ENCODE results near the gene WDR55. TPM values are rescaled to one million over a fixed set of nuclear protein-coding genes. Genes with fewer than 3 reads are reported as not detected.
A peak's percentile ranks its signal among the peaks of the same experiment; 100 is the strongest.
"Not testable (repeated sequence)": the region's sequence is repeated elsewhere in the genome, so short reads cannot be mapped to it uniquely, and the experiment has no call there.

The WDR55 gene
- total RNA-seq, 1 experiment from 2014 or later, result 28.9 TPM

DNA sequence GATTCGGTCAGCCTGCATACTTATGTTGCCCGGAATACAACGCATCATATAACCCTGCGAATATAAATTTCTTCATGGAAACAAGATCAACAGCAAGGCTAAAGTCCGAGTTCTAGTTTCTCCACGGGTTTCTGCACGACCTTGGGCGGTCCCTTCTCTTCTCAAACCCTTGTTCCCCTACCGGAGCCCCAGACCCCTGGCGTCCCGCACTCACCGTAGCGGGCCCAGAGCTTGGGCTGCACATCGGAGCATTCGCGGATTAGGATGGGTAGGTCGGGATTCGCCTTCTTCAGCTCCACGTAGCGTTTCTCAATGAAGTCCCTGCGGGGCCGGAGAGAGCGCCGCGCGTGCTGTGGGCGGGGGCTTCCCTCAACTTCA, 17.7 kb upstream of the WDR55 start:
- DNase-seq (ENCODE audit: low read depth), result no peak

DNA sequence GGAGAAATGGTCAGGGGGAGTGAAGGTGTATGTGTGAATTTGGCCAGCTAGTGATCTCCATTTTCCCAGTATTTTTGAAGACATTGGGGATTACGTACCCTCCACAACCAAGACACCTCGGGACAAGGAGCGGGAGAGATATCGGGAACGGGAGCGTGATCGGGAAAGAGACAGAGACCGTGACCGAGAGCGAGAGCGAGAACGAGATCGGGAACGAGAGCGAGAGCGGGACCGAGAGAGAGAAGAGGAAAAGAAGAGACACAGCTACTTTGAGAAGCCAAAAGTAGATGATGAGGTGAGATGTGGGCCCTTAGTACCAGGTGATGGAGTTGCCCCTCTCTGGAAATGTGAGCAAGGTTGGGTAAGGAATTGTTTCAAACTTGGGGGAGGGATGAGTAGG, 5.8 kb upstream of the WDR55 start:
- DNase-seq (ENCODE audit: low read depth), result no peak

DNA sequence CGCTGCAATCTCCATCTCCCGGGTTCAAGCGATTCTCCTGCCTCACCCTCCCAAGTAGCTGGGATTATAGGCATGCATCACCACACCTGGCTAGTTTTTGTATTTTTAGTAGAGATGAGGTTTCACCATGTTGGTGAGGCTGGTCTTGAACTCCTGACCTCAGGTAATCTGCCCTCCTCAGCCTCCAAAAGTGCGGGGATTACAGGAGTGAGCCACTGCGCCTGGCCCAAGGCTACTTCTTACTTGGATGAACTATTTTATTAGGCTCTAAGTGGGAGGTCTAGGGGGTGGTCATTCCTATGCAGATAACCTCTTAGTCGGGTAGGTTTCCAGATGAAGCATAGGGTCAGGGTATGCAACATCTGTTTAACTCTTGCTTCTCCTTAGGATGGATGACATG, 4.3 kb upstream of the WDR55 start:
- not testable (repeated sequence) for DNase-seq (ENCODE audit: low read depth)

DNA sequence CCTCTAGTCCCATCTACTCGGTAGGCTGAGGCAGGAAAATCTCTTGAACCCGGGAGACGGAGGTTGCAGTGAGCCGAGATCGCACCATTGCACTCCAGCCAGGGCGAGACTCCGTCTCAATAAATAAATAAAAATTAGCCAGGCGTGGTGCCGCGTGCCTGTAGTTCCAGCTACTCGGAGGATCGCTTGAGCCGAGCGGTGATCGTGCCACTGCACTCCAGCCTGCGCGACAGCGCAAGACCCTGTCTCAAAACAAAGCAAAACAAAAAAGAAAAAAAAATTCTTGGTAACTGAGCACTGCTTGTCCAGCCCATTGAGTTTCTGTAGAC, 710 bp upstream of the WDR55 start:
- DNase-seq (ENCODE audit: low read depth), result no peak

DNA sequence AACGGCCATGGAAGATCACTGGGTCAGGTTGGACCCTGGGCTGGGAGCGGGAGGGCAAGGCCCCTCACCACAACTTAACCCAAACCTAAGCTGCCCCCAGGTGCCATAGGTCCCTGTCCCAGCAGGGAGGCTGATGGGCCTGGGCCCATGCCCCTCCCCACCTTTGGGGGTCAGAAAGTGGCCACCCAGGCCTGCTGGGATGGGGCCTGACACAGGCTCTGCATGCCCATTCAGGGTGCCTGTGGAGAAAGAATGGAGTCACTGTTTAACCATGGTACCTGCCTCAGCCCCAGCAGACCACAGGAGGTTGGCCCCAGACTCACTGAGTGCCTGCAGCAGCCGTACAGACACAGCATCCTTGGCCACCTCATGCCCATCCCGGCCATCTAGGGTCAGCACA, 6.3 kb downstream of the WDR55 start:
- DNase-seq (ENCODE audit: low read depth), result not testable (repeated sequence)

DNA sequence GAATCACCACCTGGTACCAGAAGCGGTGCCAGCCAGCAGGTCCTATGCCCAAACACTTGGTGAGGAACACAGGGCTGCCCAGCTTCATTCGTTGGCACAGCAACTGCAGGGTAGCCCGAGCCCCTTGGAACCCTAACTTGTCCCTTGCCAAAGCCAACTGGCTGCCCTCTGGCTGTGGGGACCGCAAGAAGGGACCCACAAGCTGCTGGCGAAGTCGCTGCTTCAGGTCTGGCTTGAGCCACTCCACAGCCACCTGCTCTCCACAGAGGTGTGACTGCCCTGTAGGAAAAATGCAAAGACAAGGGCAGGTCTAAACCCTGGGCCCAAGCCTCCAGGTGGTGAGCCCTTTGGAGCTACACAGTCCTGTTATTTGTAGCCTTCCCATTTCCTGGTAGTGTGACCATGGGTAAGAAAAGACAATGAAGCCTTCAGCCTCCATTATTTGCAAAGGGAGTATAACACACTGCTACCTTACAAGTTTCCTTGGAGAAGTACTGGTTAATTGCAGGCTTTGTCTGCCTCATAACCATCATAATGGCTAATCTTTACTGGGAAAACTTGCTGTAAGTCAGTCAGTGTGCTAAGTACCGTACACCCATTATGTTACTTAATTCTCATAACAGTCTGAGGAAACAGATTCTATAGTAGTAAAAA, 6.9 kb downstream of the WDR55 start:
- no peak for DNase-seq (ENCODE audit: low read depth)

DNA sequence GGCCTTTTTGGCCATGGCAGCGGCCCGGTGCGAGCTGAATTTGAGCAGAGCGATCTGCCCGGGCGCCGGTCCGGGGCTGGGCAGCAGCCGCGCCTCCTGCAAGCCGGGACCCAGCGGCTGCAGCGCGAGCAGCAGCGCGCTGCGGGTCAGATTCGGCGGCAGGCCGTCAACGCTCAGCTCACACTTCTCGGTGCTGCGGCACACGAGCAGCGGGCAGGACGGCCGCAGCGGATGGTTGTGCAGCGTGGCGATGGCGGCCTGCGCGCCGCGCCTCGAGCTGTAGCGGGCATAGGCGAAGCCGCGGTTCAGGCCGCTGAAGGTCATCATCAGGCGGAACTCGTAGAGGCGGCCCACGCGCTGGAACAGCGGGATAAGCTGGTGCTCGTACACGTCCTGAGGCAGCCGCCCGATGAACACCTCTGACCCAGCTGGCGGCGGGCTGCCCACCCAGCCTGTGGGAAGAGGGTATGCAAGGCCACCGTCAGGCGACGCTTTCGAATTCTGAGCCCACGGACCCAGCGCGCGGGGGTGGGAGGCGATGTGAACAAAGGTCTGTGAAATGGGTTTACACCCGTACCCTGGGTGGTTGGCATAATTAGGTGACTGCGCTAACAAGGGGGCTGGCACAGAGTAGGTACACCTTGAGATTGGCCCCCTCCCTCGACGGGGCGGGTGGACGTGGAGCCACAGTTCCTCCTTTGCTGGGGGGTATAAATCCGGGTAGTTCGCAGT, 7.9 kb downstream of the WDR55 start:
- no peak for DNase-seq (ENCODE audit: low read depth)

DNA sequence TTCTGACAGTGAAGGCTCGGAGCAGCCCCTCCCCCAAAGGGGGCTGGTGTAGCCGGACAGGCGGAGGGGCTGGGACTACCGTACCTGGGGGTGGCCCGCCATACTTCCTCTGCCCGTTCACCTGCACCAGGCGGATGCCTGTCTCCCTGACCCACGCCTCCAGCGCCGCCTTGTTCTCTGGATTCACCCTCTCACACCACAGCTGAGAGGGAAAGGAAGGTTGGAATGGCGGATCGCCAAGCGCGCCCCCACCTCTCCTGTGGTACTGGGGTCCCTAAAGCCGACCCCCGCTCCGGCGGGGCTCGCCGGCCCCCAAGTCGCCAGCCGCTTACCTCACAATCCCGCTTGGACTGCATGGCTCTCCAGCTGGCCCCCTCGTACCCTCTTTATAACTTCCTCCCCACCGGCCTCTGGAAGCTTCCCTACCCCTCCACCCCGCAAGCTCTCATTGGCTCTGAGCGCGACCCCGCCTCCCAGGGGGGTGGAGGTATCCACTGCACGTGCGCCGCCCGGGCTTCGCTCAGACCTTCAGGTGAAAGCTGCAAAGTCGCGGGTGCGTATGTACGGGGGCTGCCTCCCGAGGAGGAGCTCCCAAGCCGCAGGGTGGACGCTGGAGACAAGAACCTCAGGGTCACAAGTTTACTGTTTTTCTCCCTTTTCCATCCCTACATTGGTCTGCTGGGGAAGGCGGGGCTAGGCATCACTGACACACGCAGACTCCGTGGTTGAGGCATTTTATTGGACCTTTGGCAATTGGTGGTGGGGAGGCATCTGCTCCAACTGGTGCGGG, 8.7 kb downstream of the WDR55 start, which contains the start of gene DND1:
Gene DND1, minus strand, starts transcription at position 390 of the 790 bp plus-strand sequence. Its CDS starts 34 bp downstream, at position 356.
- no peak for DNase-seq (ENCODE audit: low read depth)

DNA sequence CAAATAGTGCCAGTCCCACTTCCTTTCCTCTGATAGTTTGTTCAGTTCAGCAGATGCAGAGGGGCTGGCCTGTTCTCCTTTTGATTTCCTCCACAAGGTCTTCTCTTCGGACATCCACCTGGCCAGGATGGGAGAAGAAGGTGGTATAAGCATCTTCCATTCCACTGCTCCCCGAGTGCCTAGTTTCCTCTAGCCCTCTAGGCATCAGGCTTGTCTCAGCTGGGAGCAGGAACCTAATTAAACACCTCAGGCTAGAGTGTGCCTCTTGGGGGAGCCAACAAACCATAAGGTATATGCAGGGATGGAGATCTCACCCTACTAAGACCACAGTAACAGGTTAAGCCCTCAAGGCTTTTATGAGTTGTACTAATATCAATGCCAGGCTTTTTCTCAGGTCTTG, 9.5 kb downstream of the WDR55 start:
- DNase-seq (ENCODE audit: low read depth), result no peak

DNA sequence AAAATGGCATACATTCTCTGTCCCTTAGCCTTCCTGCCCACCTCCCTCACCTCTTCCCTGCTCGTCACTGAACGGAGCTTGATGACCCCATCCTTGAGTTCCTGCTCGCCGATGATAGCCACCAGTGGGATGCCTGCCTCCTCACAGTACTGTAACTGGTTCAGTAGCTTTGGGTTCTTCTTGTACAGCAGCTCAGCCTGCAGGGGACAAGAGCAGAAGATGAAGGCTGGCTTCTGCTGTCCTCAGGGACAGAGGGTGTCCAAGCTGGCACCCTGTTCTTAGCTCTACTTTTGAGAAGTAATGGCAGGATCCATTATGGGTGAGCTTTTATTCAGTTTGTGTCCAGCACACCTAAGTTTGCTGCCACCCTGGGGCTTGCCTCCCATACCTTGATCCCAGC, 9.9 kb downstream of the WDR55 start:
- no peak for DNase-seq (ENCODE audit: low read depth)

DNA sequence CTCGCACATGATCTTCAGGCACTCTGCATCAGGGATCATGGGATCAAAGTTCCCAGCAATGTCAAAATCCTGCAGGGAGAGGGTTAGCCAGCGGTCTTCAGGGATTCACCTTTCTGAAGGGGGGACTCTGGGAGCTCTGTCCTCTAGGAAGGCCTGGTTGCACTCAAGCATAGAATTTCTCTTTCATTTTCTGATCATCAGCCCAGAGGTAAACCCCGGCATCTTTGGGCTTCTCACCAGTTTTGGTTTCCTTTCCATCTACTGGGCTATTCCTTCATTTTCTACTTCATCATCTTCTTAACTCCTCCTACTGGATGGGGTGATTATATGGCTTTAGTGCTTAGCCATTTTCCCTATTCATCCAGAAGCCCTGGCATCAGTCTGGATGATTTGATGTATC, 13.2 kb downstream of the WDR55 start:
- no peak for DNase-seq (ENCODE audit: low read depth)

DNA sequence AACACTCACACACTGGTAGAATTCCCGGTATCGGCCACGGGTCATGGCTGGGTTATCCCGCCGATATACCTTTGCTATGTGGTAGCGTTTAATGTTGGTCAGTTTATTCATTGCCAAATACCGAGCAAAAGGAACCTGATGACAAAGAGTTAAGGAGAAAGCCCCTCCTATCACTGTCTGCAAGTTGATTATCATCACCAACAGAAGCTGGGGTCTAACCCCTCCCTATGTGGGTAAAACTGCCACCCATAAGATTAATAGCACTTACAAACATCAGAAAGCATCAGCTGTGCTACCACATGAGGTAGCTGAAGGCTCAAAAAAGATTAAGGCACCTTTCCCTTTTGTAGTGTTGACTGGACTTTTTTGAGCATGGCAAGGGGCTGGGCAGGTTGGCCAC, 14.3 kb downstream of the WDR55 start:
- no peak for DNase-seq (ENCODE audit: low read depth)

DNA sequence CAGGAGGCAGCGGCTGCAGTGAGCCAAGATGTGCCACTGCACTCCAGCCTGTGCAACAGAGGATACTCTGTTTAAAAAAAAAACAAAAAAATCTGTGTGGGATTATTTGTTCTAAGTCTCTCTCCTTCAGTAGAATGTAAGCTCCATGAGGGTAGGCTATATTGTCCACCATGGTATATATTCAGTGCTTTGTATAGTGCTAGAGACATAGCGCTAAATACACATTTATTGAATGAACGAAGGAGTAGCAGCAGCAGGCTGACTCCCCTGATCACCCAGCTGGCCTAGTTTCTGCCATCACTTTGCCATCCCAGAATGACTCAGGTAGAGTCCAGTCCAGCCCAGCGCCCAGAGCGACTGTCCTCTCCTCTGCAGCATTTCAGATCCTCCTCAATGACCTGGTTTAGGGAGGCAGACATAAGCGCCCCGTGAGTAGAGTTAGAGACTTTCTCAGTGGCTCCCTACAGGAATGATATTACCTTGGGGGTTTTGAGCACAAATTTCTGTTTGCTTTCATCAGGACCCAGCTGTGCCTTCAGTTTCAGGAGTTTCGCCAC, 25.8 kb downstream of the WDR55 start:
- DNase-seq (ENCODE audit: low read depth), result peak; percentile 13

DNA sequence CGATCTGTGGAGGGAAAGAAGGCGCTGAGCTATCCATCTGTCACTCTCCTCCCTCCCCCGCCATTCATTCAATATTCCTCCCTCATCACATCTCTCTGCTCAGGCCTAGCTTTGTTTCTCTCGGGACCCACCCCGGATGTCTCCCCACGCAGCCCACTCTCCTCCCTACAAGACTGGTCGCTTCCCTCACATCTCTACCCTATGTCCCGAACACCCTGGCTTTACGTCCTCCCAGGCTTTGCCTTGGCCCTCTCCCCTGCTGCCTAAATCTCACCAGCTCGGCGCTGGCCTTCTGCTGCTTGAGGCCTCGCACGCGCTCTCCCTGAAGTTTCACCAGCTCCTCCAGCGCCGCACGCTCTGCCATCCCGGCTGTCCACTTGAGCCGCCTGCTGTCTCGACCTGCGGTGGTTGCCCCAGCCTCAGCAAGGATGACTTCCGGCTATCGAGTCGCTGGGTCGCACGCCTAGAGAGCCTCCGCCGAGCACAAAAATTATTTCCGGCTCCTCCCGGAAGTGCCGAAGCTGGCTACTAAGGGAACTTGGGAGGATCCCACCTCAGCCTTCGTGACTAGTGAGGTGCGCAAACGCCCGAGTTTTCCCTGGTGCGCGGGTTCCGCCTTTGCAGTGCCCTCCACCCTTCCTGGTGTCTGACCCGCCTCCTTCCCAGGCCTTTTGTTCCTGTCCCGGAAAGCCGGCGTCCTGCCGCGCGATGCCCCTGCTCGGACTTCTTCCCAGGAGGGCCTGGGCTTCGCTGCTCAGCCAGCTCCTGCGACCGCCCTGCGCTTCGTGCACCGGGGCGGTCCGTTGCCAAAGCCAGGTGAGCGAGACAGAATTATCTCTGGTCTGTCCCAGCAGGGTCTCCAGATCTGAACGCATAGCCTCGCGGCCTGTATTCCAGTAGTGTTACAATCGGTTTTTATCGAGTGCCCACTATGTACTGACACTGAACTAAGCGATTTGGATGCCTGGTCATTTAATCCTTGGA, 26.5 kb downstream of the WDR55 start, which contains the start of the genes HARS1 and HARS2:
Gene HARS1, minus strand, starts transcription at position 430 of the 984 bp plus-strand sequence. Its CDS starts 66 bp downstream, at position 364.
Gene HARS2, plus strand, starts transcription at position 515 of the 984 bp plus-strand sequence. Its CDS starts 194 bp downstream, at position 709.
- peak; percentile 96 for DNase-seq (ENCODE audit: low read depth)

DNA sequence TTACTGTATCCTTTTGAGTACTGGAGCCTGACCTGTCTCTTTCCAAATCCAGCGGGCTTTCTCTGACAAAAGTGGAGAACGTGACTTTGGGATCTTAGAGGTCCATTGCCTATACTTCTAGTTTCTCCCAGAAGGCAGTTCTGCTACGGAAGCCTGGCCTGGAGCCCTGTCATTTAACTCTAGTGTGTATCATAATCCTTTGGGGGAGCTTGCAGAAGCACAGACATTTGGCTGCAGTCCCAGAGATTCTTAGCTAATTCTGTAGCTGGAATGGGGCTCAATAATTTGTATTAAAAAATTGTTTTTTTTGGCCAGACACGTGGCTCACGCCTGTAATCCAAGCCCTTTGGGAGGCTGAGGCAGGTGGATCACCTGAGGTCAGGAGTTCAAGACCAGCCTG, 29.6 kb downstream of the WDR55 start:
- DNase-seq (ENCODE audit: low read depth), result no peak

DNA sequence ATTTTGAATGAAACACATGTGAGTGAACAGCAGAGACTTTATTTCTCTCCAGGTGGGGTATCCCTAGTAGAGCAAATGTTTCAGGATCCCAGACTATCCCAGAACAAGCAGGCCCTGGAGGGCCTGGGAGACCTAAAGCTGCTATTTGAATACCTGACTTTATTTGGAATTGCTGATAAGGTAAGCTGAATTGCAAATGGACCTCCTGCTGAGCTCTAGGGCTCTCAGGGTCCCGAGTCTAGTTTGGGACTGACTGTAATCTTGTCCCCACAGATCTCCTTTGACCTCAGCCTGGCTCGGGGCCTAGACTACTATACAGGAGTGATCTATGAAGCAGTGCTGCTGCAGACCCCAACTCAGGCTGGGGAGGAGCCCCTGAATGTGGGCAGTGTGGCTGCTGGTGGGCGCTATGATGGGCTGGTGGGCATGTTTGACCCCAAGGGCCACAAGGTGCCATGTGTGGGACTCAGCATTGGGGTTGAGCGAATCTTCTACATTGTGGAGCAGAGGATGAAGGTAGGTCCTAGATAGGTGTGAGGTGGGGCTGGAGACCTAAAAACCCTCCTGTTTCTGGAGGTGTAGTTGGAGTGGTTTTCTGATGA, 32.3 kb downstream of the WDR55 start:
- DNase-seq (ENCODE audit: low read depth), result no peak

DNA sequence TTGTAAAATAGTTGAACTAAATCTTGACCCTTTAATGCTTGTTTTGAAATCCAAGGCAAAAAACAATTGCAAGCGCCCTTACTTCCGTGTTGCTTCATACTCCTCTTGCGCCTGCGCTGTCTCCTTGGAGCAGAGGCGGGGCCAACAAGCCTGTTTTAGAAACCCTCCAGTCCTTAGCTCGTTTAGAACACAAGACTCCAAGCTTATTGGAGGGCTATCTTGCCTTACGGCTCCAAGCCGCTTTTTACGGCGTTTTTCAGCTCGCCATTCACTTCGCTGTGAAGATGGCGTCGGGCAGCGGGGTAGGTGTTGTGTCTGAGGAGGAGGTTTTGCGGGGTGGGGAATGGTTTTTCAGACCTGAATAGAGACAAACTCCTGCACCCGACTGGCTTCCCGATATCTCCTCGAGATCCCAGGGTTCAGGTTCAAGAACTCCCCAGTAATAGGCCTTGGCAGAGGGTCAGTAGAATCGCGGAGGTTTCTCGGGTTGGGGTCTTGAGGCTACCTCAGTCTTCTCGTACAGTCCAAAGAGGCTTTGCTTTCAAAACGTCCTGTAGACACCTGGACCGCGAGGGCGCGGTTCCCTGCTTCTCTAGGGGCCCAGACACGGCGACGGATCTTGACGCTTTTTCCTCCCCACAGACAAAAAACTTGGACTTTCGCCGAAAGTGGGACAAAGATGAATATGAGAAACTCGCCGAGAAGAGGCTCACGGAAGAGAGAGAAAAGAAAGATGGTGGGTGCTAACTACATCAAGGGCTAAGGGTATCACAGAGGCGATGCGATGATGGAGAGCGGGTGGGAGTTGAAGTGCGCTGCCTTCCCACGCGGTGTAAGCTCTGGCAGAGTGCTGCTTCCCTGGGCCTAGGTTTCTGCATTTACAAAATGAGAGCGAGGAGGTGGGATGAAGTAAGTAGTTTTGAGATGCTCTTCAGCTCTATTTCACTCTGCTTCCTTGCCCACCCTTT, 35.8 kb downstream of the WDR55 start, which contains the start of gene ZMAT2:
Gene ZMAT2, plus strand, starts transcription at position 271 of the 968 bp plus-strand sequence. Its CDS starts 14 bp downstream, at position 285.
- DNase-seq (ENCODE audit: low read depth), result peak; percentile 96

DNA sequence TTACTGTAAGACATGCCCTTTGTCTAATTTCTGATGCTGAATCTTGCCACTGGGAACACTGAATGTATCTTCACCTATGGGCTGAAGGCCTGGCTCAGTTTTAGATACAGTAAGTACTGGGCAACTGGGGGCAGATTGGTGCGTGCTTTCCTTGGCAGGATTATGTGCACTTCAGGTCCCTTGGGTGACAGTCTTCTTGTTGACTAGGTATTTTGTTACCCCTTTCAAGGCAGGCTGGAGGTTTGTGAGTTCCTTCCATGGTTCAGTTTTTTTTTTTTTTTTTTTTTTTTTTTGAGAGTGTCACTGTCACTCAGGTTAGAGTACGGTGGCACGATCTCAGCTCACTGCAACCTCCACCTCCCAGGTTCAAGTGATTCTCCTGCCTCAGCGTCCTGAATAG, 43.1 kb downstream of the WDR55 start:
- DNase-seq (ENCODE audit: low read depth), result no peak

DNA sequence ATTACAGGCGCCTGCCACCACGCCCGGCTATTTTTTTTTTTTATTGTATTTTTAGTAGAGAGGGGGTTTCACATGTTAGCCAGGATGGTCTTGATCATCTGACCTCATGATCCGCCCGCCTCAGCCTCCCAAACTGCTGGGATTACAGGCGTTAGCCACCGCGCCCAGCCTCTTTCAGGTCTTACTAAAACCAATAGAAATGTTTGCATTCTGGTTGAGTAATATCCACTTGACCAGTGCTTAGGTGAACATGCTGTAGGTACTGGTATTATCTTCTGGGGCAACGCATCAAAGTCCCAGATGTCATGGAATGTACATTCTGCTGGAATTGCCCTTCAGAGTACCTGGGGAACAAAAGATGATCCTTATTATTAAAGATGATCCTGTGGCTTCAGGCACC, 44.1 kb downstream of the WDR55 start:
- not testable (repeated sequence) for DNase-seq (ENCODE audit: low read depth)

Data from LHCN-M2 (cell line).